Liver (tissue), 9 donors: ENCODE results near the gene LRRN2. TPM values are rescaled to one million over a fixed set of nuclear protein-coding genes. Genes with fewer than 3 reads are reported as not detected.

Source experiments
- DNase-seq: peaks from one replicate; pipeline ENCODE4 v3.0.0-alpha.2; 2017; ENCODE audit warnings: low spot score
- H3K27ac ChIP-seq, 2 donors: one replicate each; pipeline ENCODE4 v1.7.0; 2013; ENCODE audit warnings: inconsistent platforms in 2 of 2, low read length in 2 of 2, control low read depth in 1 of 2, low read depth in 1 of 2, mild to moderate bottlenecking in 1 of 2
- H3K27me3 ChIP-seq, 4 donors: one replicate each; pipeline versions ENCODE4 v1.6.1 to v1.7.0; 2013; ENCODE audit warnings: low read length in 3 of 4, inconsistent platforms in 1 of 4, mild to moderate bottlenecking in 1 of 4, moderate library complexity in 1 of 4; ENCODE audit not compliant: control insufficient read depth in 4 of 4, insufficient read depth in 4 of 4
- H3K36me3 ChIP-seq, 4 donors: one replicate each; pipeline versions ENCODE4 v1.6.1 to v1.7.0; 2013; ENCODE audit warnings: low read length in 3 of 4, mild to moderate bottlenecking in 3 of 4, low read depth in 1 of 4, moderate library complexity in 1 of 4; ENCODE audit not compliant: control insufficient read depth in 4 of 4, insufficient read depth in 3 of 4
- H3K4me1 ChIP-seq, 4 donors: one replicate each; pipeline versions ENCODE4 v1.6.1 to v1.7.0; 2013; ENCODE audit warnings: low read length in 3 of 4, mild to moderate bottlenecking in 3 of 4, moderate library complexity in 1 of 4; ENCODE audit not compliant: control insufficient read depth in 4 of 4, insufficient read depth in 4 of 4
- H3K4me3 ChIP-seq, 3 donors: one replicate each; pipeline versions ENCODE4 v1.6.1 to v1.7.0; 2013; ENCODE audit warnings: low read length in 3 of 3, control low read depth in 1 of 3, low read depth in 1 of 3, mild to moderate bottlenecking in 1 of 3
- H3K9ac ChIP-seq, 2 donors: one replicate each; pipeline ENCODE4 v1.7.0; 2013; ENCODE audit warnings: low read length in 2 of 2, mild to moderate bottlenecking in 2 of 2, moderate library complexity in 2 of 2, control low read depth in 1 of 2, low read depth in 1 of 2
- H3K9me3 ChIP-seq, 4 donors: one replicate each; pipeline versions ENCODE4 v1.6.1 to v1.7.0; 2013; ENCODE audit warnings: low read length in 3 of 4; ENCODE audit not compliant: control insufficient read depth in 4 of 4
- EGR1 ChIP-seq, 2 donors: IDR thresholded peaks; 2 replicates each; pipeline ENCODE4 v1.6.1; 2016 to 2018; ENCODE audit warnings: antibody characterized with exemption in 2 of 2, low read depth in 2 of 2
- FOXA1 ChIP-seq: IDR thresholded peaks from 2 replicates; pipeline ENCODE4 v1.6.1; 2016; ENCODE audit warnings: antibody characterized with exemption
- FOXA2 ChIP-seq: IDR thresholded peaks from 2 replicates; pipeline ENCODE4 v1.6.1; 2016; ENCODE audit warnings: antibody characterized with exemption
- GABPA ChIP-seq, 2 donors: IDR thresholded peaks in 1 of 2; conservative IDR thresholded peaks in 1 of 2; 2 replicates each; pipeline ENCODE4 v1.6.1; 2016; ENCODE audit warnings: antibody characterized with exemption in 2 of 2, mild to moderate bottlenecking in 1 of 2, moderate library complexity in 1 of 2
- HNF4A ChIP-seq, 2 donors: conservative IDR thresholded peaks; 2 replicates each; pipeline ENCODE4 v1.6.1; 2016; ENCODE audit warnings: antibody characterized with exemption in 2 of 2, mild to moderate bottlenecking in 2 of 2
- HNF4G ChIP-seq: IDR thresholded peaks from 2 replicates; pipeline ENCODE4 v1.6.1; 2016; ENCODE audit warnings: antibody characterized with exemption
- JUND ChIP-seq, 2 donors: IDR thresholded peaks; 2 replicates each; pipeline ENCODE4 v1.6.1; 2016; ENCODE audit warnings: antibody characterized with exemption in 2 of 2
- NR2F2 ChIP-seq: IDR thresholded peaks from 2 replicates; pipeline ENCODE4 v1.6.1; 2016; ENCODE audit warnings: antibody characterized with exemption
- RAD21 ChIP-seq, 2 donors: IDR thresholded peaks; 2 replicates each; pipeline ENCODE4 v1.6.1; 2016; ENCODE audit warnings: antibody characterized with exemption in 2 of 2, mild to moderate bottlenecking in 2 of 2
- RXRA ChIP-seq, 2 donors: IDR thresholded peaks; 2 replicates each; pipeline ENCODE4 v1.6.1; 2017 to 2018; ENCODE audit warnings: antibody characterized with exemption in 2 of 2, mild to moderate bottlenecking in 1 of 2
- SP1 ChIP-seq: IDR thresholded peaks from 2 replicates; pipeline ENCODE4 v1.6.1; 2018; ENCODE audit warnings: antibody characterized with exemption, mild to moderate bottlenecking
- TAF1 ChIP-seq: conservative IDR thresholded peaks from 2 replicates; pipeline ENCODE4 v1.6.1; 2016; ENCODE audit warnings: antibody characterized with exemption, mild to moderate bottlenecking
- YY1 ChIP-seq: IDR thresholded peaks from 2 replicates; pipeline ENCODE4 v1.6.1; 2016; ENCODE audit warnings: antibody characterized with exemption, mild to moderate bottlenecking
- WGBS: extraction: QIAGEN DNeasy Blood & Tissue Kit; methylation state at CpG from one replicate; pipeline ENCODE4 v1.1.7; 2013; 5-methylcytosine and 5-hydroxymethylcytosine counted together
- polyA plus RNA-seq, 2 donors: library from polyadenylated mRNA; stranded (reverse) in 1 of 2; unstranded in 1 of 2; fragments of 200-250 nt in 1 of 2; fragments of >200 nt in 1 of 2; fragmentation: Nextera tagmentation in 1 of 2; extraction: Ambion mirVana in 1 of 2; gene quantifications; one replicate each; pipeline versions ENCODE4 v1.2.1 to v1.2.3, GENCODE V29; 2013 to 2015
- total RNA-seq, 2 donors: library from RNA; depleted of rRNA; stranded (reverse); fragments of >200 nt; gene quantifications; one replicate each; pipeline ENCODE4 v1.2.3, GENCODE V29; 2014
- TF ChIP-seq, protein P1 (sequence below): IDR thresholded peaks from 2 replicates; pipeline ENCODE4 v1.6.1; 2016; ENCODE audit warnings: antibody characterized with exemption
- TF ChIP-seq, protein P2 (sequence below): fragments of 150-350 bp; IDR thresholded peaks from 2 replicates; pipeline ENCODE4 v1.5.1; 2017; ENCODE audit warnings: improper control_type of control experiment, low read depth, low read length; ENCODE audit not compliant: missing input control
- TF ChIP-seq, protein P3 (sequence below): IDR thresholded peaks from 2 replicates; pipeline ENCODE4 v1.6.1; 2016; ENCODE audit warnings: antibody characterized with exemption
- TF ChIP-seq, protein P4 (sequence below): IDR thresholded peaks from 2 replicates; pipeline ENCODE4 v1.6.1; 2016; ENCODE audit warnings: antibody characterized with exemption, mild to moderate bottlenecking
- TF ChIP-seq, protein P5 (sequence below): IDR thresholded peaks from 2 replicates; pipeline ENCODE4 v1.6.1; 2016; ENCODE audit warnings: antibody characterized with exemption
- donor health status: healthy.
- donor health status: healthy.
- donor health status: healthy.
- donor health status: healthy.
- donor health status: healthy.

Gene LRRN2
- total and polyA plus RNA-seq, 4 donors, result 0.13 to 2.8 (median 0.28) TPM

DNA sequence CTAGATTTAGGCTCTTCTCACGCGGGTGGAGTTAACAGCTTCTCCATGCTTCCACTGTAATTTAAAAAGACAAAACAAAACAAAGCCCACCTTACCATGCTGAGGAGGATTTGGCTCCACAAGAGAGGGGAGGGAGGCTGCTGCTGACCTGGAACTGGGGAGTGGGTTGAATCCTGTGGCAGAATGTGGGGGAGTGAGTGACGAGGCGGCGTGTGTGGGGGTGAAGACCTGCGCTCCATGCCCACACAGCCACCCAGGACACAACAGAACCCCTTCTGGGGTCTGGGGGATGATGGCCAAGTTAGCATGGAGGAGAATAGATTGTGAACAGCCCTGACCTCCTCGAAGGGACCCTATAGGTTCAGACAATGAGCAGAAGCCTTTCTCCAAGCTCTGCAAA, 44.0 kb upstream of the LRRN2 start:
- peak; percentile 19 for DNase-seq

DNA sequence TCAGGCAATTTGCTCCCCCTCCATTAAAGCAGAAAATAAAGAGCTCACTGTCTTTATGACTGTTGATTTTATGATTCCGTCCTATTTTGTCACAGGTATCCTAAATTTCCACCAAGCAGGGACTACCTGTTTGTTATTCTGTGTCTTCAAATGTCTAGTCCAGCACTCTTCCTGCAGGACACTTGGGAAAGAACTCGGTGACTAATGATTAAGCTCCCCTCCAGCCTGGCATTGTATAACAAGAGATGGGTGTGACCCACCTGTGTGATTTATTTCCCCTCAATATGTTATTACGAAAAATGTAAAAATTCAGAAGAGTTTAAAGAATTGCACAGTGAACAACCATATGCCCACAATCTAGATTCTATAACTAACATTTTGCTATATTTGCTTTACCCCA, 42.9 kb upstream of the LRRN2 start:
- DNase-seq, result no peak
- no peak overlapping the region for H3K4me3 ChIP-seq
- WGBS, result 78% methylated on average over 3 of the region's 3 CpGs
- H3K36me3 ChIP-seq, result no peaks in the 10 kb centered on the region
- no peak overlapping the region for H3K9ac ChIP-seq
- no peaks in the 10 kb centered on the region for H3K4me1 ChIP-seq
- H3K27ac ChIP-seq, result no peak overlapping the region
- TF ChIP-seq, protein P1, sequence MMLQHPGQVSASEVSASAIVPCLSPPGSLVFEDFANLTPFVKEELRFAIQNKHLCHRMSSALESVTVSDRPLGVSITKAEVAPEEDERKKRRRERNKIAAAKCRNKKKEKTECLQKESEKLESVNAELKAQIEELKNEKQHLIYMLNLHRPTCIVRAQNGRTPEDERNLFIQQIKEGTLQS, result no peak
- TF ChIP-seq, protein P2, sequence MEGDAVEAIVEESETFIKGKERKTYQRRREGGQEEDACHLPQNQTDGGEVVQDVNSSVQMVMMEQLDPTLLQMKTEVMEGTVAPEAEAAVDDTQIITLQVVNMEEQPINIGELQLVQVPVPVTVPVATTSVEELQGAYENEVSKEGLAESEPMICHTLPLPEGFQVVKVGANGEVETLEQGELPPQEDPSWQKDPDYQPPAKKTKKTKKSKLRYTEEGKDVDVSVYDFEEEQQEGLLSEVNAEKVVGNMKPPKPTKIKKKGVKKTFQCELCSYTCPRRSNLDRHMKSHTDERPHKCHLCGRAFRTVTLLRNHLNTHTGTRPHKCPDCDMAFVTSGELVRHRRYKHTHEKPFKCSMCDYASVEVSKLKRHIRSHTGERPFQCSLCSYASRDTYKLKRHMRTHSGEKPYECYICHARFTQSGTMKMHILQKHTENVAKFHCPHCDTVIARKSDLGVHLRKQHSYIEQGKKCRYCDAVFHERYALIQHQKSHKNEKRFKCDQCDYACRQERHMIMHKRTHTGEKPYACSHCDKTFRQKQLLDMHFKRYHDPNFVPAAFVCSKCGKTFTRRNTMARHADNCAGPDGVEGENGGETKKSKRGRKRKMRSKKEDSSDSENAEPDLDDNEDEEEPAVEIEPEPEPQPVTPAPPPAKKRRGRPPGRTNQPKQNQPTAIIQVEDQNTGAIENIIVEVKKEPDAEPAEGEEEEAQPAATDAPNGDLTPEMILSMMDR, result no peak
- no peak for TF ChIP-seq FOXA2
- TF ChIP-seq, protein P3, sequence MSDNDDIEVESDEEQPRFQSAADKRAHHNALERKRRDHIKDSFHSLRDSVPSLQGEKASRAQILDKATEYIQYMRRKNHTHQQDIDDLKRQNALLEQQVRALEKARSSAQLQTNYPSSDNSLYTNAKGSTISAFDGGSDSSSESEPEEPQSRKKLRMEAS, result no peak
- no peak for TF ChIP-seq RXRA (IDR thresholded peaks at IDR 0.05)
- TF ChIP-seq HNF4A (conservative IDR thresholded peaks at IDR 0.05), result no peak
- no peak for TF ChIP-seq SP1
- no peaks in the 10 kb centered on the region for H3K27me3 ChIP-seq
- H3K9me3 ChIP-seq, result no peaks in the 10 kb centered on the region

More for the DNA sequence above, 44.0 kb upstream of the LRRN2 start:
- TF ChIP-seq EGR1 (IDR thresholded peaks at IDR 0.05; ENCODE audit: low read depth in 2 of 2) (no peak), HNF4G (no peak), RXRA (IDR thresholded peaks at IDR 0.05) (no peak), FOXA1 (no peak), SP1 (no peak), TAF1 (no peak), JUND (IDR thresholded peaks at IDR 0.05) (no peak), YY1 (no peak), GABPA (IDR thresholded peaks at IDR 0.05 in 1 of 2, conservative IDR thresholded peaks at IDR 0.05 in 1 of 2) (no peak), FOXA2 (no peak), RAD21 (IDR thresholded peaks at IDR 0.05) (no peak), NR2F2 (no peak)
- TF ChIP-seq, protein P4, sequence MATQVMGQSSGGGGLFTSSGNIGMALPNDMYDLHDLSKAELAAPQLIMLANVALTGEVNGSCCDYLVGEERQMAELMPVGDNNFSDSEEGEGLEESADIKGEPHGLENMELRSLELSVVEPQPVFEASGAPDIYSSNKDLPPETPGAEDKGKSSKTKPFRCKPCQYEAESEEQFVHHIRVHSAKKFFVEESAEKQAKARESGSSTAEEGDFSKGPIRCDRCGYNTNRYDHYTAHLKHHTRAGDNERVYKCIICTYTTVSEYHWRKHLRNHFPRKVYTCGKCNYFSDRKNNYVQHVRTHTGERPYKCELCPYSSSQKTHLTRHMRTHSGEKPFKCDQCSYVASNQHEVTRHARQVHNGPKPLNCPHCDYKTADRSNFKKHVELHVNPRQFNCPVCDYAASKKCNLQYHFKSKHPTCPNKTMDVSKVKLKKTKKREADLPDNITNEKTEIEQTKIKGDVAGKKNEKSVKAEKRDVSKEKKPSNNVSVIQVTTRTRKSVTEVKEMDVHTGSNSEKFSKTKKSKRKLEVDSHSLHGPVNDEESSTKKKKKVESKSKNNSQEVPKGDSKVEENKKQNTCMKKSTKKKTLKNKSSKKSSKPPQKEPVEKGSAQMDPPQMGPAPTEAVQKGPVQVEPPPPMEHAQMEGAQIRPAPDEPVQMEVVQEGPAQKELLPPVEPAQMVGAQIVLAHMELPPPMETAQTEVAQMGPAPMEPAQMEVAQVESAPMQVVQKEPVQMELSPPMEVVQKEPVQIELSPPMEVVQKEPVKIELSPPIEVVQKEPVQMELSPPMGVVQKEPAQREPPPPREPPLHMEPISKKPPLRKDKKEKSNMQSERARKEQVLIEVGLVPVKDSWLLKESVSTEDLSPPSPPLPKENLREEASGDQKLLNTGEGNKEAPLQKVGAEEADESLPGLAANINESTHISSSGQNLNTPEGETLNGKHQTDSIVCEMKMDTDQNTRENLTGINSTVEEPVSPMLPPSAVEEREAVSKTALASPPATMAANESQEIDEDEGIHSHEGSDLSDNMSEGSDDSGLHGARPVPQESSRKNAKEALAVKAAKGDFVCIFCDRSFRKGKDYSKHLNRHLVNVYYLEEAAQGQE, result no peak
- TF ChIP-seq, protein P3, result no peak
- TF ChIP-seq, protein P1, result no peak
- TF ChIP-seq, protein P5, sequence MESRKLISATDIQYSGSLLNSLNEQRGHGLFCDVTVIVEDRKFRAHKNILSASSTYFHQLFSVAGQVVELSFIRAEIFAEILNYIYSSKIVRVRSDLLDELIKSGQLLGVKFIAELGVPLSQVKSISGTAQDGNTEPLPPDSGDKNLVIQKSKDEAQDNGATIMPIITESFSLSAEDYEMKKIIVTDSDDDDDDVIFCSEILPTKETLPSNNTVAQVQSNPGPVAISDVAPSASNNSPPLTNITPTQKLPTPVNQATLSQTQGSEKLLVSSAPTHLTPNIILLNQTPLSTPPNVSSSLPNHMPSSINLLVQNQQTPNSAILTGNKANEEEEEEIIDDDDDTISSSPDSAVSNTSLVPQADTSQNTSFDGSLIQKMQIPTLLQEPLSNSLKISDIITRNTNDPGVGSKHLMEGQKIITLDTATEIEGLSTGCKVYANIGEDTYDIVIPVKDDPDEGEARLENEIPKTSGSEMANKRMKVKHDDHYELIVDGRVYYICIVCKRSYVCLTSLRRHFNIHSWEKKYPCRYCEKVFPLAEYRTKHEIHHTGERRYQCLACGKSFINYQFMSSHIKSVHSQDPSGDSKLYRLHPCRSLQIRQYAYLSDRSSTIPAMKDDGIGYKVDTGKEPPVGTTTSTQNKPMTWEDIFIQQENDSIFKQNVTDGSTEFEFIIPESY, result no peak
- TF ChIP-seq, protein P2, result no peak
- H3K27me3 ChIP-seq, result no peaks in the 10 kb centered on the region
- no peaks in the 10 kb centered on the region for H3K4me1 ChIP-seq
- H3K36me3 ChIP-seq, result no peaks in the 10 kb centered on the region
- no peak overlapping the region for H3K27ac ChIP-seq
- no peak overlapping the region for H3K4me3 ChIP-seq
- 95% methylated on average over 7 of the region's 7 CpGs for WGBS
- H3K9ac ChIP-seq, result no peak overlapping the region
- no peaks in the 10 kb centered on the region for H3K9me3 ChIP-seq
